Measurements from ENCODE around the gene TOR1AIP2.

Gene TOR1AIP2

GRCh38 chr1:179877586-179878265, at the start of gene TOR1AIP2:
TOR1AIP2 (minus strand) TSS chr1:179877803; CDS start chr1:179852665, 25,138 bp downstream.
- peak; percentile 54 to 96 (median 88) for DNase-seq

GRCh38 chr1:179926850-179927205, 49.2 kb upstream of the TOR1AIP2 start:
- no peak for DNase-seq

GRCh38 chr1:179925922-179926849, 48.6 kb upstream of the TOR1AIP2 start:
- no peak for DNase-seq

- DNase-seq, result no peak
Measured at GRCh38 chr1:179925302-179925701, 47.7 kb upstream of the TOR1AIP2 start.

- no peak for DNase-seq
Measured at GRCh38 chr1:179924268-179924667, 46.7 kb upstream of the TOR1AIP2 start.

- DNase-seq, result no peak
Measured at GRCh38 chr1:179923029-179923428, 45.4 kb upstream of the TOR1AIP2 start.

- DNase-seq, result no peak
Measured at GRCh38 chr1:179921981-179922872, 44.6 kb upstream of the TOR1AIP2 start.

- no peak for DNase-seq
Measured at GRCh38 chr1:179921472-179921871, 43.9 kb upstream of the TOR1AIP2 start.

- no peak for DNase-seq
Measured at GRCh38 chr1:179917601-179918429, 40.2 kb upstream of the TOR1AIP2 start.

- no peak for DNase-seq
Measured at GRCh38 chr1:179911812-179912211, 34.2 kb upstream of the TOR1AIP2 start.

- DNase-seq, result no peak
Measured at GRCh38 chr1:179910934-179911333, 33.3 kb upstream of the TOR1AIP2 start.

- DNase-seq, result peak in 1 of 58 donors; percentile 0
Measured at GRCh38 chr1:179889589-179889988, 12.0 kb upstream of the TOR1AIP2 start.

- DNase-seq, result no peak
Measured at GRCh38 chr1:179888071-179888470, 10.5 kb upstream of the TOR1AIP2 start.

- DNase-seq, result no peak
Measured at GRCh38 chr1:179883745-179884138, 6.1 kb upstream of the TOR1AIP2 start.

GRCh38 chr1:179883040-179883744, 5.6 kb upstream of the TOR1AIP2 start:
- DNase-seq, result peak in 2 of 58 donors; percentile 38 to 69

GRCh38 chr1:179882253-179883039, 4.8 kb upstream of the TOR1AIP2 start, which contains the start of gene TOR1AIP1:
TOR1AIP1 (plus strand) TSS chr1:179882285; CDS start chr1:179882503, 218 bp downstream.
- DNase-seq, result peak; percentile 86 to 100 (median 97)

GRCh38 chr1:179881642-179882252, 4.1 kb upstream of the TOR1AIP2 start:
- peak in 4 of 58 donors; percentile 78 to 93 (median 90) for DNase-seq

- no peak for DNase-seq
Measured at GRCh38 chr1:179879797-179880196, 2.2 kb upstream of the TOR1AIP2 start.

Measured in anterior cingulate cortex (tissue), 58 donors.